ENCODE measurements around the gene HADH.

- TF ChIP-seq CTCF (IDR thresholded peaks at IDR 0.05; ENCODE audit: low read length) (no peak), EZH2 (IDR thresholded peaks at IDR 0.05; ENCODE audit: borderline replicate concordance, low read length) (no peak)
Observed at GRCh38 chr4:108047199-108047598, 57.5 kb downstream of the HADH start.
